HG03060 (cell line): Measurements from ENCODE around the gene CCDC7.
"Not testable (repeated sequence)": the region's sequence is repeated elsewhere in the genome, so short reads cannot be mapped to it uniquely, and the experiment has no call there.

Source experiments
- ATAC-seq: cut with Tn5 transposase; IDR thresholded peaks from one replicate; pipeline ENCODE4 v1.9.1; 2021; ENCODE audit warnings: low read depth, moderate number of reproducible peaks; ENCODE audit not compliant: unreplicated experiment

The CCDC7 gene

GRCh38 chr10:32446536-32447406 is 831 bp downstream of the CCDC7 start:
- no peak for ATAC-seq

GRCh38 chr10:32454148-32454547 is 8.2 kb downstream of the CCDC7 start:
- no peak for ATAC-seq

DNA sequence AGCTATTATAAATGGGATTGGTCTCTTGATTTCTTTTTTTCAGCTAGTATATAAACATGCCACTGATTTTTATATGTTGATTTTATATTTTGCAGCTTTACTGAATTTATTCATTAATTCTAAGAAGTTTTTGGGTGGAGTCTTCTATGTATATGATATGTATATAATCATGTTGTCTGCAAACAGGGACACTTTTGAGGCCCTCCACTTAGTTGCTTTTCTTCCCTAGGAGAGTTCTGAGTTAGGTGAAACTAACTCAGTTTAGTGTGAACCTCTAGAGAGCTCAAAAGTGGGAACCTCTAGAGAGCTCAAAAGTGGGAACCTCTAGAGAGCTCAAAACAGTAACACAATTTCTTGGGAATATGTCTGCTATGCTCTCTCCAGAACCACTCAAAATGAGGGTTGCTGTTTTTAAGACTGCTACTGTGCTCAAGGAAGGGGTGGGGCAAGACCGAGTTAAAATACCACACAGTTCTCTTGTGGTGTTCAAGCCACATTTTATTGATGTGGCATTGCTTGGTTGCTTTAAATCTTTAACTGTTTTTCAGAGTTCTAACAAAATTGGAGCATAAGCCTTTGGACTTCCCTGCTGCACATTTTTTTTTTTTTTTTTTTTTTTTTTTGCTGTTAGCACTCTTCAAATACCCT is 13.2 kb downstream of the CCDC7 start:
- ATAC-seq: no peak

DNA sequence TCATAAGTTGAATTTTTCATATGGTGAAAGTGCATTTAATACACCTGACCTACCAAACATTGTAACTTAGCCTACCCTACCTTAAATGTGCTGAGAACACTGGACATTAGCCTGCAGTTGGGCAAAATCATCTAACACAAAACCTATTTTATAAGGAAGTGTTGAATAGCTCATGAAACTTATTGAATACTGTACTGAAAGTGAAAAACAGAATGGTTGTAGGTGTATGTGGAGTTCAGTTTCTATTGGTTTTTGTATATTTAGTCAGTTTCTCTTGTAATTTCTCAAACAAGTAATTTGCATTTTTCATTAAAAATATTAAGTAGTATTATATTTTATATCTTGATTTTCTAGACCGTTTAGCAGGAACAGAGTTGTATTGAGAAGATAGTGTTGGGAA is 15.3 kb downstream of the CCDC7 start:
- ATAC-seq: no peak

GRCh38 chr10:32471232-32471631 is 25.3 kb downstream of the CCDC7 start:
- no peak for ATAC-seq

- no peak for ATAC-seq
These were observed 31.6 kb downstream of the CCDC7 start for GRCh38 chr10:32477499-32477898.

- no peak for ATAC-seq
These were observed 35.7 kb downstream of the CCDC7 start for GRCh38 chr10:32481606-32482005.

DNA sequence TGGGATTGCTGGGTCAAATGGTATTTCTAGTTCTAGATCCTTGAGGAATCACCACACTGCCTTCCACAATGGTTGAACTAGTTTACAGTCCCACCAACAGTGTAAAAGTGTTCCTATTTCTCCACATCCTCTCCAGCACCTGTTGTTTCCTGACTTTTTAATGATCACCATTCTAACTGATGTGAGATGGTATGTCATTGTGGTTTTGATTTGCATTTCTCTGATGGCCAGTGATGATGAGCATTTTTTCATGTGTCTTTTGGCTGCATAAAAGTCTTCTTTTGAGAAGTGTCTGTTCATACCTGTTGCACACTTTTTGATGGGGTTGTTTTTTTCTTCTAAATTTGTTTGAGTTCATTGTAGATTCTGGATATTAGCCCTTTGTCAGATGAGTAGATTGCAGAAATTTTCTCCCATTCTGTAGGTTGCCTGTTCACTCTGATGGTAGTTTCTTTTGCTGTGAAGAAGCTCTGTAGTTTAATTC is 37.1 kb downstream of the CCDC7 start:
- not testable (repeated sequence) for ATAC-seq

- not testable (repeated sequence) for ATAC-seq
These were observed 42.1 kb downstream of the CCDC7 start for GRCh38 chr10:32488038-32488437.

DNA sequence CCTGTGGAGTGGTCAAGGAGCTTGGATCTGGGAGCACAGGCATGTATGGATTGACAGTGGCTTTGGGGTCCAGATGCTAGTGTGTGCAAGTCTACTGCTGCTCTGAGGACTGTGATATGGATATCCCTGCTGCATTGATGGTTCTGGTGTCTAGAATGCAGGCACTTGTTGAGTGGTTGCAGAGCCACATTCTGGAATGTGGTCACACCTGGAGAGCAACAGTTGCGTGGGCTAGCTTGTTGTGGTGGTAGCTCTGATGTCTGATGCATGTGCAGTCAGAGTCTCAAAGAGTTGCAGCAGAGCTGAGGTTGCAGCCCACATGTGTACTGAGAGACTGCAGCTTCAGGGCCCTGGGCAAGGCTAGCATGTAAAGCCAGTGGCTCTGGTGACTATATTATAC is 43.2 kb downstream of the CCDC7 start:
- ATAC-seq: no peak

- ATAC-seq: no peak
These were observed 44.0 kb downstream of the CCDC7 start for GRCh38 chr10:32489901-32490300.

DNA sequence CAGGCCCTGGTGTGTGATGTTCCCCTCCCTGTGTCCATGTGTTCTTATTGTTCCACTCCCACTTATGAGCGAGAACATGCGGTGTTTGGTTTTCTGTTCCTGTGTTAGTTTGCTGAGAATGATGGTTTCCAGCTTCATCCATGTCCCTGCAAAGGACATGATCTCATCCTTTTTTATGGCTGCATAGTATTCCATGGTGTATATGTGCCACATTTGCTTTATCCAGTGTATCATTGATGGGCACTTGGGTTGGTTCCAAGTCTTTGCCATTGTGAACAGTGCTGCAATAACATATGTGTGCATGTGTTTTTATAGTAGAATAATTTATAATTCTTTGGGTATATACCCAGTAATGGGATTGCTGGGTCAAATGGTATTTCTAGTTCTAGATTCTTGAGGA is 48.6 kb downstream of the CCDC7 start:
- ATAC-seq: not testable (repeated sequence)

DNA sequence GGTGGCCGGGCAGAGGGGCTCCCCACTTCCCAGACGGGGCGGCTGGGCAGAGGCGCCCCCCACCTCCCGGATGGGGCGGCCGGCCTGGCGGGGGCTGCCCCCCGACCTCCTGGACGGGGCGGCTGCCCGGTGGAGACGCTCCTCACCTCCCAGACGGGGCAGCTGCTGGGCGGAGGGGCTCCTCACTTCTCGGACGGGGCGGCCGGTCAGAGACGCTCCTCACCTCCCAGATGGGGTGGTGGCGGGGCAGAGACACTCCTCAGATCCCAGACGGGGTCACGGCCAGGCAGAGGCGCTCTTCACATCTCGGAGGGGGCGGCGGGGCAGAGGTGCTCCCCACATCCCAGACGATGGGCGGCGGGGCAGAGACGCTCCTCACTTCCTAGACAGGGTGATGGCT is 54.2 kb downstream of the CCDC7 start:
- not testable (repeated sequence) for ATAC-seq

- no peak for ATAC-seq
These were observed 56.0 kb downstream of the CCDC7 start for GRCh38 chr10:32501906-32502305.

DNA sequence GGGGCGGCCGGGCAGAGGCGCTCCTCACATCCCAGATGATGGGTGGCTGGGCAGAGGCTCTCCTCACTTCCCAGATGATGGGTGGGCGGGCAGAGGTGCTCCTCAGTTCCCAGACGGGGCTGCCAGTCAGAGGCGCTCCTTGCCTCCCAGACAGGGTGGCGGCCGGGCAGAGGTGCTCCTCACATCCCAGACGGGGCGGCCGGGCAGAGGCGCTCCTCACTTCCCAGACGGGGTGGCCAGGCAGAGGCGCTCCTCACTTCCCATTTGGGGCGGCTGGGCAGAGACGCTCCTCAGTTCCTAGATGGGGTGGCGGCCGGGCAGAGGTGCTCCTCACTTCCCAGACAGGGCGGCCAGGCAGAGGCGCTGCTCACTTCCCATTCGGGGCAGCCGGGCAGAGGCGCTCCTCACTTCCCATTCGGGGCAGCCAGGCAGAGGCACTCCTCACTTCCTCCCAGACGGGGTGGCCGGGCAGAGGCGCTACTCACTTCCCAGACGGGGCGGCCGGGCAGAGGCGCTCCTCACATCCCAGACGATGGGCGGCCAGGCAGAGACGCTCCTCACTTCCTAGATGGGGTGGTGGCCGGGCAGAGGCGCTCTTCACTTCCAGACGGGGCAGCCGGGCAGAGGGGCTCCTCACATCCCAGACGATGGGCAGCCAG is 60.0 kb downstream of the CCDC7 start:
- ATAC-seq: not testable (repeated sequence)

DNA sequence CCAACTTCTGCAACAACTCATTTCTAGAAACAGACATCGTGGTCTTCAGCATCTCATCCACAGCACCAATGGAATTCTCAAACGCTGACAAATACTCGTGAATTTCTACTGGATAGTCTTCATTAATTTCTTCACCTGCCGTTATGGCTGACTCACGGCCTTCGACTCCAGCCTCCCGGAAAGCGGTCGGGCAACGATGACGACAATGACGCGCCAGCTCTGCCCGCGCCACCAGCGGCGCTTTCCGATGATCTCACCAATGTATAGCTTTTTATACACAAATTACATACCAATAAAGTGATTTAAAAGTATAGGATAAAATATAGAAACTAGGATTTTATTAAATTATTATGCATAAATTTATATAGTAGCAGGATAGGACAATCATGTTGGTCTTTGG is 65.7 kb downstream of the CCDC7 start:
- ATAC-seq: no peak

- no peak for ATAC-seq
These were observed 70.9 kb downstream of the CCDC7 start for GRCh38 chr10:32516567-32517495.

GRCh38 chr10:32530231-32530630 is 84.3 kb downstream of the CCDC7 start:
- no peak for ATAC-seq

GRCh38 chr10:32538256-32538655 is 92.3 kb downstream of the CCDC7 start:
- ATAC-seq: no peak
